ENCODE data around the gene FOXO1.

DNA sequence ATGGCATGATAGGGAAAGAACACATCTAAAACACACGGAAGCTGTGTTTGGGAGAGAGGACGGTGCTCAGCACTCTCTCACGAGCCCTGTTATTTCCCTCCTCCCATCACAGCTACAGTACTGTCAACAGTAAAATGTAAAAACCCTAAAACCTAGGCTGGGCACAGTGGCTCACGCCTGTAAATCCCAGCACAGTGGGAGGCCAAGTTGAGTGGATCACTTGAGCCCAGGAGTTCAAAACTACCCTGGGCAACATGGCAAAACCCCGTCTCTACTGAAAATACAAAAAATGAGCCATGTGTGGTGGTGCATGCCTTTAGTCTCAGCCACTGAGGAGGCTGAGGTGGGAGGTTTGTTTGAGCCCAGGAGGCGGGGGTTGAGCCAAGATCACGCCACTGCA is 54.8 kb downstream of the FOXO1 start:
- TF ChIP-seq, protein P1, sequence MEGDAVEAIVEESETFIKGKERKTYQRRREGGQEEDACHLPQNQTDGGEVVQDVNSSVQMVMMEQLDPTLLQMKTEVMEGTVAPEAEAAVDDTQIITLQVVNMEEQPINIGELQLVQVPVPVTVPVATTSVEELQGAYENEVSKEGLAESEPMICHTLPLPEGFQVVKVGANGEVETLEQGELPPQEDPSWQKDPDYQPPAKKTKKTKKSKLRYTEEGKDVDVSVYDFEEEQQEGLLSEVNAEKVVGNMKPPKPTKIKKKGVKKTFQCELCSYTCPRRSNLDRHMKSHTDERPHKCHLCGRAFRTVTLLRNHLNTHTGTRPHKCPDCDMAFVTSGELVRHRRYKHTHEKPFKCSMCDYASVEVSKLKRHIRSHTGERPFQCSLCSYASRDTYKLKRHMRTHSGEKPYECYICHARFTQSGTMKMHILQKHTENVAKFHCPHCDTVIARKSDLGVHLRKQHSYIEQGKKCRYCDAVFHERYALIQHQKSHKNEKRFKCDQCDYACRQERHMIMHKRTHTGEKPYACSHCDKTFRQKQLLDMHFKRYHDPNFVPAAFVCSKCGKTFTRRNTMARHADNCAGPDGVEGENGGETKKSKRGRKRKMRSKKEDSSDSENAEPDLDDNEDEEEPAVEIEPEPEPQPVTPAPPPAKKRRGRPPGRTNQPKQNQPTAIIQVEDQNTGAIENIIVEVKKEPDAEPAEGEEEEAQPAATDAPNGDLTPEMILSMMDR (conservative IDR thresholded peaks at IDR 0.05; ENCODE audit: low read depth in 2 of 2), result no peak
- TF ChIP-seq POLR2AphosphoS5 (IDR thresholded peaks at IDR 0.05; ENCODE audit: low read depth) (no peak), EZH2phosphoT487 (IDR thresholded peaks at IDR 0.05; ENCODE audit: unreplicated experiment) (no peak), EZH2 (IDR thresholded peaks at IDR 0.05; ENCODE audit: low read depth, unreplicated experiment) (no peak), REST (IDR thresholded peaks at IDR 0.05; ENCODE audit: unreplicated experiment) (no peak), JUNB (IDR thresholded peaks at IDR 0.05; ENCODE audit: unreplicated experiment) (no peak)
- TF ChIP-seq, protein P2, sequence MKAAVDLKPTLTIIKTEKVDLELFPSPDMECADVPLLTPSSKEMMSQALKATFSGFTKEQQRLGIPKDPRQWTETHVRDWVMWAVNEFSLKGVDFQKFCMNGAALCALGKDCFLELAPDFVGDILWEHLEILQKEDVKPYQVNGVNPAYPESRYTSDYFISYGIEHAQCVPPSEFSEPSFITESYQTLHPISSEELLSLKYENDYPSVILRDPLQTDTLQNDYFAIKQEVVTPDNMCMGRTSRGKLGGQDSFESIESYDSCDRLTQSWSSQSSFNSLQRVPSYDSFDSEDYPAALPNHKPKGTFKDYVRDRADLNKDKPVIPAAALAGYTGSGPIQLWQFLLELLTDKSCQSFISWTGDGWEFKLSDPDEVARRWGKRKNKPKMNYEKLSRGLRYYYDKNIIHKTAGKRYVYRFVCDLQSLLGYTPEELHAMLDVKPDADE (IDR thresholded peaks at IDR 0.05), result no peak
